Right atrium auricular region (tissue), 2 donors: Measurements from ENCODE around the gene FARP1. TPM values are rescaled to one million over a fixed set of nuclear protein-coding genes. Genes with fewer than 3 reads are reported as not detected.

Experiments used
- DNase-seq: peaks from one replicate; pipeline ENCODE4 v3.0.0-alpha.2; 2019; ENCODE audit warnings: low spot score
- H3K27ac ChIP-seq, 2 donors: fragments of 200-600 bp; sonication (generic); 1 replicate in 1 of 2; 2 replicates in 1 of 2; pipeline ENCODE4 v1.5.1; 2016 to 2019
- H3K27me3 ChIP-seq, 2 donors: fragments of 200-600 bp; sonication (generic); one replicate each; pipeline versions ENCODE4 v1.5.1 to v1.6.0; 2017 to 2019
- H3K36me3 ChIP-seq: fragments of 200-600 bp; sonication (generic); one replicate; pipeline ENCODE4 v1.5.1; 2016
- H3K4me1 ChIP-seq, 2 donors: fragments of 200-600 bp; sonication (generic); one replicate each; pipeline versions ENCODE4 v1.5.1 to v1.6.0; 2017 to 2019
- H3K4me3 ChIP-seq, 2 donors: fragments of 200-600 bp; sonication (generic); 1 replicate in 1 of 2; 2 replicates in 1 of 2; pipeline ENCODE4 v1.5.1; 2017 to 2019; ENCODE audit warnings: mild to moderate bottlenecking in 1 of 2, moderate library complexity in 1 of 2
- H3K9me3 ChIP-seq, 2 donors: fragments of 200-600 bp; sonication (generic); one replicate each; pipeline ENCODE4 v1.5.1; 2019
- CTCF ChIP-seq, 2 donors: fragments of 200-600 bp; sonication (generic); IDR thresholded peaks; one replicate each; pipeline ENCODE4 v1.5.1; 2019; ENCODE audit warnings: antibody characterized with exemption in 2 of 2
- total RNA-seq, 2 donors: library from RNA; depleted of rRNA; stranded (reverse); fragments of >200 nt; gene quantifications; one replicate each; pipeline ENCODE4 v1.1.0, GENCODE V29; 2016

Gene FARP1
- total RNA-seq = 10 to 100 TPM; 15.5 to 25.7 TPM

GRCh38 chr13:98142380-98143156 lies at the start of gene FARP1:
FARP1 (plus strand) TSS chr13:98143094; CDS start chr13:98213243, 70,149 bp downstream.
- Histone ChIP-seq H3K27me3 (no peaks in the 10 kb centered on the region), H3K27ac (peak within 1 kb of the TSS; percentile 72 to 78), H3K9me3 (no peaks in the 10 kb centered on the region), H3K4me3 (peak within 1 kb of the TSS; percentile 75 to 79), H3K4me1 (peaks cover 0 to 22% of the 10 kb centered on the region in 2 donors), H3K36me3 (no peaks in the 10 kb centered on the region)
- DNase-seq = no peak
- peak; percentile 40 to 56 for TF ChIP-seq CTCF (IDR thresholded peaks at IDR 0.05)

DNA sequence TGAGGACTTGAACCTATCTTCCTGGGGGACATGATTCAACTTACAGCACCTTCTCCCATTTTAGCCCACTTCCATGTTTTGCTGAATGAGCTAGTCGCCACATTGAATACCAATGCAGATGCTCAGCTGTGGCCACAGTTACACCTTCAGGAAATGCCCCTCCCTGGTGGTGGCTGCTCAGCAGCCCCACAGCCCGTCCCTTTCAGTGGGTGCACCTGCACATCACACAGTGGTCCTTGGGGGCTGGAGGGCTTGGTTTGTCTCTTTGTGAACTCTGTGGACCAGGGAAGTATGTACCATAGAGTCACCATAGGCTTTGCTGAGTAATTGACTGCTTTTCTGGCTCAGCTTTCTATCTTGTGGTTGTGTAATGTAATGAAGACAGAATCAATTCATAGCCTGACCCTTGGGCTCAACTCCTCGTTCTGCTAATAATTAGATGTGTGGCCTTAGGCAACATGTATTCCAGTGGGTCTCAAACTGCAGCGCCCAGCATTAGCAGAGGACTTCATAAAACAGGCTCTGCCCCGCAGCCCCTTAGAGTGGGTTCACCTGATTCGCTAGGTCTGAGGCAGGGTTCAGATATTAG lies 48.1 kb upstream of the FARP1 start:
- Histone ChIP-seq H3K36me3 (no peaks in the 10 kb centered on the region), H3K9me3 (no peaks in the 10 kb centered on the region), H3K4me1 (no peaks in the 10 kb centered on the region), H3K27ac (no peak overlapping the region), H3K27me3 (no peaks in the 10 kb centered on the region), H3K4me3 (no peak overlapping the region)
- no peak for TF ChIP-seq CTCF (IDR thresholded peaks at IDR 0.05)
- no peak for DNase-seq

- Histone ChIP-seq H3K36me3 (no peaks in the 10 kb centered on the region), H3K4me3 (no peak overlapping the region), H3K27me3 (no peaks in the 10 kb centered on the region), H3K9me3 (no peaks in the 10 kb centered on the region), H3K27ac (no peak overlapping the region), H3K4me1 (no peaks in the 10 kb centered on the region)
- TF ChIP-seq CTCF (IDR thresholded peaks at IDR 0.05) = no peak
- DNase-seq = no peak
Measured at GRCh38 chr13:98096059-98096458, 46.8 kb upstream of the FARP1 start.

DNA sequence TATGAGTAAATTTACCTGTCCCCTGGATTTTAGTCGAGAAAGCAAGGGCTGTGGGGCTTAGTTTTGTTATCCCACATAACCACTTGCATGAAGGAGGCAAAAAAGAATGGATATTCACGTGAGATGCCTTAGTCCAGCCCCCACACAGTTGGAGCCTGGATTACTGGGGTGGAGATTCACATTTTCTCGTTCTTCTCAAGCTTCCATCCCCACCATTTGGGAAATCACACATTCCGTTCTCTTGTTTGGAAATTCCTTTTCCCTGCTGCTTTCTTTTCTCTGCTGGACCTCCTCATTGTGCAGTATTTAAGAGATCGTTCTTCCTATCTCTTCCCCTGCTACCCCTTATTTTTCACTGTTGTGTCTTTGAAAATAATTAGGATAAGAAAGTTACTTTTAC lies 45.1 kb upstream of the FARP1 start:
- DNase-seq = no peak
- Histone ChIP-seq H3K4me3 (no peak overlapping the region), H3K36me3 (no peaks in the 10 kb centered on the region), H3K9me3 (no peaks in the 10 kb centered on the region), H3K27me3 (no peaks in the 10 kb centered on the region), H3K27ac (no peak overlapping the region), H3K4me1 (no peaks in the 10 kb centered on the region)
- no peak for TF ChIP-seq CTCF (IDR thresholded peaks at IDR 0.05)

DNA sequence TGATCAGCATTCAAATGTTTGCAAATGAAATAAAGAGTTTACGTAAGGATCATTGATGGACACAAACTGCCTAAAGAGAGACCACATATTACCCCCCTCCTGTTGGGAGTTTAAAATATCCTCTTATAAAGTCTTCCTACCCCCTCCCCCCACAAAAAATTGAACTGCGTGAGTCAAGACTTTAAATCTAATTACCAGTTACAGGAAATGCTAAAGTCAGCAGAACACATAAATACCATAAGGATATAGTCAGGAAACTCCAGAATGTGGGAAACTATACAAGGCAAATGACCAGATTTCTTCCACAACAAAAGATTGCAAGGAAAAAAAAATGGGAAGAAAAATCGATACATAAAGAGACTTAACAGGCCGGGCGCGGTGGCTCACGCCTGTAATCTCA lies 44.4 kb upstream of the FARP1 start:
- TF ChIP-seq CTCF (IDR thresholded peaks at IDR 0.05) = no peak
- no peaks in the 10 kb centered on the region for H3K36me3 ChIP-seq

More for the DNA sequence above, 44.4 kb upstream of the FARP1 start:
- Histone ChIP-seq H3K4me3 (no peak overlapping the region), H3K9me3 (no peaks in the 10 kb centered on the region), H3K27me3 (no peaks in the 10 kb centered on the region), H3K4me1 (no peaks in the 10 kb centered on the region), H3K27ac (no peak overlapping the region)
- DNase-seq = no peak
